Measurements from ENCODE around the gene SLC39A11. TPM values are rescaled to one million over a fixed set of nuclear protein-coding genes. Genes with fewer than 3 reads are reported as not detected.

SLC39A11 gene
- total RNA-seq, 1 donor from 2014 or later = 34.8 TPM

DNA sequence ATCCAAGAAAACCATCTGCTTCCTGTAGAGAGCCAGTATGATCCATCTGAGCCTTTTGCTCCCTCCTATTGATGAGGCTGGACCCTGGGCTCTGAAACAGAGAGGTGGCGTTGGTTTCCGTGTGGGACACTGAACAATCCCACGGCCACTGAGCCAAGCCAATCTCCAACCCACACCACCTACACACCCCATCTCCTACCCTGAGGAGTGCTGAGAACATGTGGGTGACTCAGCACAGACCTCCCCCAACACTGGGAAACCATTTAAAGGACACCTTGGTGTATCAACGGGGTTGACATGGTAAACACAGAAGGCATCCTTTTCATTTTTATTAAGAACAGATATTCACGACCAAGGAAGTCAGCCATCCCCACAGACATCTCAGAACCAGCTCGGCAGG, 332.1 kb downstream of the SLC39A11 start:
- Mint-ChIP-seq H3K4me3 (no peak overlapping the region), H3K4me1 (no peaks in the 10 kb centered on the region), H3K27me3 (no peaks in the 10 kb centered on the region), H3K9me3 (peaks cover 5% of the 10 kb centered on the region), H3K36me3 (ENCODE audit: low read depth) (peaks cover 15% of the 10 kb centered on the region), H3K27ac (no peak overlapping the region)
- DNase-seq (no peak), ATAC-seq (ENCODE audit: low read depth) (no peak)
- intact Hi-C loops (cut with micrococcal nuclease) = no loop called here
- TF ChIP-seq, protein P1, sequence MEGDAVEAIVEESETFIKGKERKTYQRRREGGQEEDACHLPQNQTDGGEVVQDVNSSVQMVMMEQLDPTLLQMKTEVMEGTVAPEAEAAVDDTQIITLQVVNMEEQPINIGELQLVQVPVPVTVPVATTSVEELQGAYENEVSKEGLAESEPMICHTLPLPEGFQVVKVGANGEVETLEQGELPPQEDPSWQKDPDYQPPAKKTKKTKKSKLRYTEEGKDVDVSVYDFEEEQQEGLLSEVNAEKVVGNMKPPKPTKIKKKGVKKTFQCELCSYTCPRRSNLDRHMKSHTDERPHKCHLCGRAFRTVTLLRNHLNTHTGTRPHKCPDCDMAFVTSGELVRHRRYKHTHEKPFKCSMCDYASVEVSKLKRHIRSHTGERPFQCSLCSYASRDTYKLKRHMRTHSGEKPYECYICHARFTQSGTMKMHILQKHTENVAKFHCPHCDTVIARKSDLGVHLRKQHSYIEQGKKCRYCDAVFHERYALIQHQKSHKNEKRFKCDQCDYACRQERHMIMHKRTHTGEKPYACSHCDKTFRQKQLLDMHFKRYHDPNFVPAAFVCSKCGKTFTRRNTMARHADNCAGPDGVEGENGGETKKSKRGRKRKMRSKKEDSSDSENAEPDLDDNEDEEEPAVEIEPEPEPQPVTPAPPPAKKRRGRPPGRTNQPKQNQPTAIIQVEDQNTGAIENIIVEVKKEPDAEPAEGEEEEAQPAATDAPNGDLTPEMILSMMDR (IDR thresholded peaks at IDR 0.05) = no peak
- CTCF ChIA-PET = no interaction called here
- POLR2A ChIA-PET = no interaction called here

DNA sequence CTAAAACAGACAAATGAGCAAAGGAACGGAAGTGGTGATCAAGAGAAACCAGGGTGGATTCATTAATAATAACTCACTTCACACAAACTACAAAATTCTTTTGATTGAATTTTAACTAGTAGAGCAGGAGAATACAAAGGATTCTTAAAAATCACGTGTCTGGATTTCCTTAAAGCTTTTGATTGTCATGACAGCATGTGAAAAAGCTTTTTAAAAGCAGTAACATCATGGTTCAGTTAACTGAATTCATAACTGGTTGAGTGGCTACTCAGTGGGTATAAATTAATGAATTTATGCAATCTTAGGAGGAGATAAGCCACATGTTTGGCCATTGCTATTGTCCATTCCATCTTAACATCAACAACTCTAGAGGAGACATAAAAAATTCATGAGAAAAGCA, 333.2 kb downstream of the SLC39A11 start:
- DNase-seq (no peak), ATAC-seq (ENCODE audit: low read depth) (no peak)
- no peak overlapping the region for H3K4me3 Mint-ChIP-seq
- no peak overlapping the region for H3K27ac Mint-ChIP-seq
- TF ChIP-seq, protein P1 (IDR thresholded peaks at IDR 0.05) = no peak
- no peaks in the 10 kb centered on the region for H3K27me3 Mint-ChIP-seq
- H3K9me3 Mint-ChIP-seq = peaks cover 5% of the 10 kb centered on the region
- intact Hi-C loops (cut with micrococcal nuclease) = no loop called here
- ChIA-PET CTCF (no interaction called here), POLR2A (no interaction called here)
- peaks cover 20% of the 10 kb centered on the region for H3K36me3 Mint-ChIP-seq (ENCODE audit: low read depth)
- H3K4me1 Mint-ChIP-seq = no peaks in the 10 kb centered on the region

- Mint-ChIP-seq H3K4me1 (no peaks in the 10 kb centered on the region), H3K4me3 (no peak overlapping the region), H3K27me3 (no peaks in the 10 kb centered on the region), H3K9me3 (peaks cover 5% of the 10 kb centered on the region), H3K36me3 (ENCODE audit: low read depth) (peaks cover 20% of the 10 kb centered on the region), H3K27ac (no peak overlapping the region)
- ChIA-PET CTCF (no interaction called here), POLR2A (no interaction called here)
- TF ChIP-seq, protein P1 (IDR thresholded peaks at IDR 0.05) = no peak
- intact Hi-C loops (cut with micrococcal nuclease) = no loop called here
- no peak for ATAC-seq (ENCODE audit: low read depth)
- DNase-seq = no peak
Measured at GRCh38 chr17:72756256-72756655, 336.2 kb downstream of the SLC39A11 start.

DNA sequence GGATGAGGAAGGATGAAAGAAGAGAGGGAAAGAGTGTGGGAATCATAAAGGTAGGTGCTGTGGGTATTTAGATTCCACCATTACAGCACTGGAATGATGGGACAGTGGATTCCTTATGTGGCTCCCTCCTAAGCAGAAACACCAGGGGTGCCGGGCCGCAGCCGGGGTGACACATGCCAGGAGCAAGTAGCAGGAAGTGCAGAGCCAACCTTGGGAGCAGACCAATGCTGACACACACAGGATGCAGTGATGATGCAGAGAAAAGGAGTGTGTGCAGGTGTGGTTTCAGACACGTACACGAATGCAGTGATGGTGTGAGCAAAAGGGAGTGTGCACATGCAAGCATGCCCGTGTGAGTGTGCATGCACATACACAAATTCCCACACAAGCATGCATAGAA, 338.0 kb downstream of the SLC39A11 start:
- CTCF ChIA-PET = no interaction called here
- POLR2A ChIA-PET = no interaction called here
- peaks cover 20% of the 10 kb centered on the region for H3K36me3 Mint-ChIP-seq (ENCODE audit: low read depth)
- intact Hi-C loops (cut with micrococcal nuclease) = no loop called here
- H3K4me1 Mint-ChIP-seq = no peaks in the 10 kb centered on the region
- no peak overlapping the region for H3K4me3 Mint-ChIP-seq
- no peak overlapping the region for H3K27ac Mint-ChIP-seq
- ATAC-seq (ENCODE audit: low read depth) (no peak), DNase-seq (no peak)
- TF ChIP-seq, protein P1 (IDR thresholded peaks at IDR 0.05) = no peak
- no peaks in the 10 kb centered on the region for H3K27me3 Mint-ChIP-seq
- H3K9me3 Mint-ChIP-seq = peaks cover 5% of the 10 kb centered on the region

DNA sequence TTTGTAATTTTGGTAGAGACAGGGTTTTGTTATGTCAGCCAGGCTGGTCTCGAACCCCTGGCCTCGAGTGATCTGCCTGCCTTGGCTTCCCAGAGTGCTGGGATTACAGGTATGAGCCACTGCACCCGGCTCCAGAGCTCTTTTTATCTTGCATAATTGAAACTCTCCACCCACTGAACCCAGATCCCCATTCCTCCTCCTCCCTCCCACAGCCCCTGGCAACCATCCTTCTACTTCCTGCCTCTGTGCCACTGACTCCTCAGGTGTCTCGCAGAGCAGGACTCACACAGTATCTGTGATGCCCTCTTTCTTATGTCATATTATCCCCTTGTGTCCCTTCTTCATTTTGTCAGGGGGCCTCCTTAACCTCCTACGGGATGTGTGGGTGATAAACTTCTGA, 340.7 kb downstream of the SLC39A11 start:
- ChIA-PET POLR2A (no interaction called here), CTCF (no interaction called here)
- TF ChIP-seq, protein P1 (IDR thresholded peaks at IDR 0.05) = no peak
- Mint-ChIP-seq H3K27me3 (no peaks in the 10 kb centered on the region), H3K4me3 (no peak overlapping the region), H3K4me1 (no peaks in the 10 kb centered on the region), H3K27ac (no peak overlapping the region), H3K36me3 (ENCODE audit: low read depth) (peaks cover 12% of the 10 kb centered on the region), H3K9me3 (peaks cover 3% of the 10 kb centered on the region)
- intact Hi-C loops (cut with micrococcal nuclease) = no loop called here
- DNase-seq (no peak), ATAC-seq (ENCODE audit: low read depth) (no peak)
